OCI-LY3 (cell line): ENCODE data around the gene BAZ1B.

Experiments used
- H2AFZ ChIP-seq: fragments of 200-600, 300-600 bp; shearing (Covaris generic); 2 replicates; pipeline ENCODE4 v1.6.0; 2014; ENCODE audit warnings: antibody characterized with exemption, low read depth, low read length
- H3K27ac ChIP-seq: fragments of 200-600, 300-600 bp; sonication (generic); 2 replicates; pipeline ENCODE4 v1.5.1; 2014; ENCODE audit warnings: mild to moderate bottlenecking, low read length, moderate library complexity, mixed read lengths
- H3K27me3 ChIP-seq: fragments of 200-600, 300-600 bp; sonication (generic); 2 replicates; pipeline ENCODE4 v1.6.1; 2014; ENCODE audit warnings: low read depth, low read length, mixed read lengths
- H3K36me3 ChIP-seq: fragments of 200-600, 300-600 bp; sonication (generic); replicated peaks from 2 replicates; pipeline ENCODE3; 2014; ENCODE audit warnings: low read depth, low read length, mixed read lengths
- H3K4me1 ChIP-seq: fragments of 300-600, 200-600 bp; sonication (generic); 2 replicates; pipeline ENCODE4 v1.6.1; 2014; ENCODE audit warnings: low read length, mixed read lengths
- H3K4me2 ChIP-seq: fragments of 200-600, 300-600 bp; sonication (generic); 2 replicates; pipeline ENCODE4 v1.6.1; 2014; ENCODE audit warnings: low read length, mixed read lengths
- H3K4me3 ChIP-seq: fragments of 300-600, 200-600 bp; sonication (generic); 2 replicates; pipeline ENCODE4 v1.5.1; 2014; ENCODE audit warnings: antibody characterized with exemption, mild to moderate bottlenecking, low read length, moderate library complexity
- H3K79me2 ChIP-seq: fragments of 300-600, 200-600 bp; shearing (Covaris generic); 2 replicates; pipeline ENCODE4 v1.6.1; 2014; ENCODE audit warnings: mild to moderate bottlenecking, low read length, mixed read lengths
- H3K9ac ChIP-seq: fragments of 300-600, 200-600 bp; shearing (Covaris generic); 2 replicates; pipeline ENCODE4 v1.6.0; 2014; ENCODE audit warnings: mild to moderate bottlenecking, low read length, moderate library complexity
- H3K9me3 ChIP-seq: fragments of 200-600, 300-600 bp; shearing (Covaris generic); 2 replicates; pipeline ENCODE4 v1.6.1; 2014; ENCODE audit warnings: low read length, mixed read lengths; ENCODE audit not compliant: insufficient read depth
- H4K20me1 ChIP-seq: fragments of 200-600, 300-600 bp; sonication (generic); 2 replicates; pipeline ENCODE4 v1.6.1; 2016; ENCODE audit warnings: low read length, mixed read lengths; ENCODE audit not compliant: insufficient read depth
- EZH2phosphoT487 ChIP-seq: fragments of 200-600 bp; shearing (Covaris generic); IDR thresholded peaks from 2 replicates; pipeline ENCODE4 v1.6.1; 2018; ENCODE audit warnings: antibody characterized with exemption, mixed run types, low read depth
- TF ChIP-seq, protein P1 (sequence below): fragments of 200-600, 300-600 bp; sonication (generic); IDR thresholded peaks from 2 replicates; pipeline ENCODE4 v1.5.1; 2014; ENCODE audit warnings: antibody characterized with exemption, low read length, low read depth

BAZ1B gene, protein sequence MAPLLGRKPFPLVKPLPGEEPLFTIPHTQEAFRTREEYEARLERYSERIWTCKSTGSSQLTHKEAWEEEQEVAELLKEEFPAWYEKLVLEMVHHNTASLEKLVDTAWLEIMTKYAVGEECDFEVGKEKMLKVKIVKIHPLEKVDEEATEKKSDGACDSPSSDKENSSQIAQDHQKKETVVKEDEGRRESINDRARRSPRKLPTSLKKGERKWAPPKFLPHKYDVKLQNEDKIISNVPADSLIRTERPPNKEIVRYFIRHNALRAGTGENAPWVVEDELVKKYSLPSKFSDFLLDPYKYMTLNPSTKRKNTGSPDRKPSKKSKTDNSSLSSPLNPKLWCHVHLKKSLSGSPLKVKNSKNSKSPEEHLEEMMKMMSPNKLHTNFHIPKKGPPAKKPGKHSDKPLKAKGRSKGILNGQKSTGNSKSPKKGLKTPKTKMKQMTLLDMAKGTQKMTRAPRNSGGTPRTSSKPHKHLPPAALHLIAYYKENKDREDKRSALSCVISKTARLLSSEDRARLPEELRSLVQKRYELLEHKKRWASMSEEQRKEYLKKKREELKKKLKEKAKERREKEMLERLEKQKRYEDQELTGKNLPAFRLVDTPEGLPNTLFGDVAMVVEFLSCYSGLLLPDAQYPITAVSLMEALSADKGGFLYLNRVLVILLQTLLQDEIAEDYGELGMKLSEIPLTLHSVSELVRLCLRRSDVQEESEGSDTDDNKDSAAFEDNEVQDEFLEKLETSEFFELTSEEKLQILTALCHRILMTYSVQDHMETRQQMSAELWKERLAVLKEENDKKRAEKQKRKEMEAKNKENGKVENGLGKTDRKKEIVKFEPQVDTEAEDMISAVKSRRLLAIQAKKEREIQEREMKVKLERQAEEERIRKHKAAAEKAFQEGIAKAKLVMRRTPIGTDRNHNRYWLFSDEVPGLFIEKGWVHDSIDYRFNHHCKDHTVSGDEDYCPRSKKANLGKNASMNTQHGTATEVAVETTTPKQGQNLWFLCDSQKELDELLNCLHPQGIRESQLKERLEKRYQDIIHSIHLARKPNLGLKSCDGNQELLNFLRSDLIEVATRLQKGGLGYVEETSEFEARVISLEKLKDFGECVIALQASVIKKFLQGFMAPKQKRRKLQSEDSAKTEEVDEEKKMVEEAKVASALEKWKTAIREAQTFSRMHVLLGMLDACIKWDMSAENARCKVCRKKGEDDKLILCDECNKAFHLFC (N-terminal part only)

DNA sequence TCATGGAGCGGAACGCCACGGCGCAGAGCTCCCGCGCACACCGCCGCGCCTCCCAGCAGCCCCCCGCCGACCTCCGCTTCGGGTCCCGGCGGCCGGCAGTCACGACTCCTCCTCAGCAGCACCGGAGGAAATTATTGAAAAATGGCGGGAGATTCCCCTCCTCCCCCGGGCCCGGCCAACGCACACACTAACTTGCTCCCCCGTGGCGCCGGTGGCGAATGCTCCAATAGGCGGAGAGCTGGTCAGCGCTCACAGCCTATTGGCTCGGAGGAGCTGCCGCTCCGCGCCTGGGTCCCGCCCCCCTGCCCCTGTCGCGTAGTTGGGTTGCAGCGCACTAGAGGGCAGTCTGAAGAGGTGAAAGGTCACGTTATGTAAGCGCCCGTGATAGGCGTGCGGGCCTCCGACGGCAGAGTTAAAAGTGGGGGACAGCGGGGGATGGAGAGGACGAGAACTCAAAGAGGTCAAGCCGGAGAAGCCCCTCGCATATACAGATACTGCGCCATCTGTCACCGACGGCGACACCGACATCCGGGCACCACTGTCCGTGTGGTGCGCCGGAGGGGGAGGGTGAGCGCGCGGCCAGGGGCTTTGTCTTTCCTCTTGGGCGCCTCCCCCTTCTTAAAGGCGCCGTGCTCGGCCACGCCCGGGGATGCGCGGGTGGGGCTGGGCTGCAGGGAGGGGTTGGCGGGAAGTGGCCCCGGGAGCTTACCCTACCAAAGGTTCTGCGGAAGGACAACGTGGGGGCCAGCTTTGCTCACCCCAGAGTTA lies at the start of gene BAZ1B:
Gene BAZ1B (minus strand): TSS at position 189 of the 768 bp plus-strand sequence. CDS start 360 bp downstream, outside the sequence.
- Histone ChIP-seq H3K27ac (peak within 1 kb of the TSS; percentile 80), H3K4me3 (peak within 1 kb of the TSS; percentile 90), H3K4me1 (peaks cover 42% of the 10 kb centered on the region), H3K9me3 (no peaks in the 10 kb centered on the region), H2AFZ (peak within 1 kb of the TSS; percentile 20; the same call in 1 of the 2 replicates), H3K27me3 (no peaks in the 10 kb centered on the region), H3K9ac (peak within 1 kb of the TSS; percentile 94), H3K79me2 (peaks cover 52% of the 10 kb centered on the region), H3K36me3 (peaks cover 25% of the 10 kb centered on the region), H4K20me1 (peaks cover 29% of the 10 kb centered on the region), H3K4me2 (peak within 1 kb of the TSS; percentile 96)
- TF ChIP-seq, protein P1, sequence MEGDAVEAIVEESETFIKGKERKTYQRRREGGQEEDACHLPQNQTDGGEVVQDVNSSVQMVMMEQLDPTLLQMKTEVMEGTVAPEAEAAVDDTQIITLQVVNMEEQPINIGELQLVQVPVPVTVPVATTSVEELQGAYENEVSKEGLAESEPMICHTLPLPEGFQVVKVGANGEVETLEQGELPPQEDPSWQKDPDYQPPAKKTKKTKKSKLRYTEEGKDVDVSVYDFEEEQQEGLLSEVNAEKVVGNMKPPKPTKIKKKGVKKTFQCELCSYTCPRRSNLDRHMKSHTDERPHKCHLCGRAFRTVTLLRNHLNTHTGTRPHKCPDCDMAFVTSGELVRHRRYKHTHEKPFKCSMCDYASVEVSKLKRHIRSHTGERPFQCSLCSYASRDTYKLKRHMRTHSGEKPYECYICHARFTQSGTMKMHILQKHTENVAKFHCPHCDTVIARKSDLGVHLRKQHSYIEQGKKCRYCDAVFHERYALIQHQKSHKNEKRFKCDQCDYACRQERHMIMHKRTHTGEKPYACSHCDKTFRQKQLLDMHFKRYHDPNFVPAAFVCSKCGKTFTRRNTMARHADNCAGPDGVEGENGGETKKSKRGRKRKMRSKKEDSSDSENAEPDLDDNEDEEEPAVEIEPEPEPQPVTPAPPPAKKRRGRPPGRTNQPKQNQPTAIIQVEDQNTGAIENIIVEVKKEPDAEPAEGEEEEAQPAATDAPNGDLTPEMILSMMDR: no peak
- no peak for TF ChIP-seq EZH2phosphoT487

DNA sequence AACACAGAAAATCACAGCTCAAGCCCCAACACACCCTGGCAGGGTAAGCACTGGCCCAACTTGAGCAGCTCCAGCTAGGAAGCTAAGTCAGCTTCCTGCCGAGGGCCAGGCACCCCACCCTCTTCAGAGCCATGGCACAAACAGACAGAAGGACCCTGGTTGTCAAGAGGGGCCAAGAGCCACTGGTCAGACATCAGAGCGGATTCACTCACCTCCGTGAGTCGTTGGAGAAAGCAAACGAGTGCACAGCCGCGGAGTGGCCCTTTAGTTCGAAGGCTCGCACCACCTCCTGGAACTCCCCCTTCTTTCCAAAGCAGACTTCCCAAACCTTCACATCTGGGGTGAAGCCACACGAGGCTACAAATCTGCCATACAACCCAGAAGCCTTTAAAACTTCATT lies 48.9 kb upstream of the BAZ1B start:
- peaks cover 3% of the 10 kb centered on the region; the same call in 1 of the 2 replicates for H3K4me1 ChIP-seq
- H3K9me3 ChIP-seq: no peaks in the 10 kb centered on the region
- peaks cover 9% of the 10 kb centered on the region; the same call in 1 of the 2 replicates for H4K20me1 ChIP-seq
- TF ChIP-seq, protein P1: no peak
- TF ChIP-seq EZH2phosphoT487: no peak
- no peak overlapping the region for H2AFZ ChIP-seq
- H3K4me2 ChIP-seq: no peak overlapping the region
- H3K9ac ChIP-seq: no peak overlapping the region
- no peaks in the 10 kb centered on the region for H3K27me3 ChIP-seq
- H3K79me2 ChIP-seq: peaks cover 15% of the 10 kb centered on the region
- peaks cover 53% of the 10 kb centered on the region for H3K36me3 ChIP-seq
- no peak overlapping the region for H3K27ac ChIP-seq
- H3K4me3 ChIP-seq: no peak overlapping the region

DNA sequence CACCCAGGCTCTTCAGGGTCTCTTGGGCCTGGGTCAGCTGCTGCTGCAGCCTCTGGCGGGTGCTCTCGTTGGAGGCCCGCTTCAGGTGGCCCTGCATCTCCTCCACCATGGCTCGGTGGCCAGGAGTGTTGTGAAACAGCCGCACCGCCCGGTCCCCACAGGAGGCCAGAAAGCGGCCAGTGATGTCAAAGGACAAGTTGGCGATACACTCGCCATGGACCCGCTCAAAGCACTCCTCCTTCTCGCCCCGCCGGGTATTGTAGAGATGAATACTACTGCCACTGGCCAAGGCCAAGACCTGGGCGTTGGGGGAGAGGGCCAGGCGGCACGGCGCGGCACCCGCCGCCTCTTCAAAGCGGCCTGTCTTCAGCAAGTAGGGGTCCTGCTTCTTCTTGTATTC lies 48.4 kb upstream of the BAZ1B start:
- no peak overlapping the region for H3K27ac ChIP-seq
- H3K79me2 ChIP-seq: peaks cover 11% of the 10 kb centered on the region
- peaks cover 51% of the 10 kb centered on the region for H3K36me3 ChIP-seq
- no peak for TF ChIP-seq EZH2phosphoT487
- TF ChIP-seq, protein P1: no peak
- H3K27me3 ChIP-seq: no peaks in the 10 kb centered on the region
- no peak overlapping the region for H3K4me2 ChIP-seq
- no peak overlapping the region for H2AFZ ChIP-seq
- H4K20me1 ChIP-seq: peaks cover 9% of the 10 kb centered on the region; the same call in 1 of the 2 replicates
- H3K9ac ChIP-seq: no peak overlapping the region
- no peak overlapping the region for H3K4me3 ChIP-seq
- peaks cover 8% of the 10 kb centered on the region; the same call in 1 of the 2 replicates for H3K4me1 ChIP-seq
- no peaks in the 10 kb centered on the region for H3K9me3 ChIP-seq
